Loucy (cell line): ENCODE measurements around the gene AGPAT2.

Experiments used
- EZH2phosphoT487 ChIP-seq: fragments of 200-600 bp; IDR thresholded peaks from 2 replicates; pipeline ENCODE4 v1.6.1; 2018; ENCODE audit warnings: antibody characterized with exemption, mild to moderate bottlenecking, moderate library complexity, borderline replicate concordance
- TF ChIP-seq, protein P1 (sequence below): fragments of 200-600 bp; sonication (generic); conservative IDR thresholded peaks from 2 replicates; pipeline ENCODE4 v1.5.1; 2014; ENCODE audit warnings: mild to moderate bottlenecking, antibody characterized with exemption, low read length

GRCh38 chr9:136645903-136646754, 41.1 kb downstream of the AGPAT2 start:
- TF ChIP-seq EZH2phosphoT487: no peak
- TF ChIP-seq, protein P1, sequence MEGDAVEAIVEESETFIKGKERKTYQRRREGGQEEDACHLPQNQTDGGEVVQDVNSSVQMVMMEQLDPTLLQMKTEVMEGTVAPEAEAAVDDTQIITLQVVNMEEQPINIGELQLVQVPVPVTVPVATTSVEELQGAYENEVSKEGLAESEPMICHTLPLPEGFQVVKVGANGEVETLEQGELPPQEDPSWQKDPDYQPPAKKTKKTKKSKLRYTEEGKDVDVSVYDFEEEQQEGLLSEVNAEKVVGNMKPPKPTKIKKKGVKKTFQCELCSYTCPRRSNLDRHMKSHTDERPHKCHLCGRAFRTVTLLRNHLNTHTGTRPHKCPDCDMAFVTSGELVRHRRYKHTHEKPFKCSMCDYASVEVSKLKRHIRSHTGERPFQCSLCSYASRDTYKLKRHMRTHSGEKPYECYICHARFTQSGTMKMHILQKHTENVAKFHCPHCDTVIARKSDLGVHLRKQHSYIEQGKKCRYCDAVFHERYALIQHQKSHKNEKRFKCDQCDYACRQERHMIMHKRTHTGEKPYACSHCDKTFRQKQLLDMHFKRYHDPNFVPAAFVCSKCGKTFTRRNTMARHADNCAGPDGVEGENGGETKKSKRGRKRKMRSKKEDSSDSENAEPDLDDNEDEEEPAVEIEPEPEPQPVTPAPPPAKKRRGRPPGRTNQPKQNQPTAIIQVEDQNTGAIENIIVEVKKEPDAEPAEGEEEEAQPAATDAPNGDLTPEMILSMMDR: no peak
